ENCODE results near the gene PPP2R5A.

- TF ChIP-seq CTCF (IDR thresholded peaks at IDR 0.05; ENCODE audit: insufficient read depth, low read length, poor library complexity, severe bottlenecking) (no peak), EZH2phosphoT487 (conservative IDR thresholded peaks at IDR 0.05; ENCODE audit: low read length) (no peak)
Observed at GRCh38 chr1:212309967-212310366, 24.8 kb downstream of the PPP2R5A start.

Data from SU-DHL-6 (cell line).